Lung (tissue), 12 donors: Measurements from ENCODE around the gene GRHPR. TPM values are rescaled to one million over a fixed set of nuclear protein-coding genes. Genes with fewer than 3 reads are reported as not detected.

Source experiments
- ATAC-seq: fragments of 200-7000 bp; cut with Tn5 transposase; one replicate; pipeline ENCODE4 v1.9.1; 2020; ENCODE audit warnings: moderate number of reproducible peaks; ENCODE audit not compliant: insufficient read depth, low FRiP score
- DNase-seq, 3 donors: peaks; one replicate each; pipeline ENCODE4 v3.0.0-alpha.2; 2013 to 2017
- H3K27ac ChIP-seq, 2 donors: one replicate each; pipeline ENCODE4 v1.5.1; 2013; ENCODE audit warnings: mild to moderate bottlenecking in 2 of 2, moderate library complexity in 2 of 2, control low read depth in 1 of 2, inconsistent platforms in 1 of 2, low read depth in 1 of 2, low read length in 1 of 2
- H3K27me3 ChIP-seq, 3 donors: one replicate each; pipeline ENCODE4 v1.5.1; 2013; ENCODE audit warnings: low read length in 2 of 3; ENCODE audit not compliant: control insufficient read depth in 3 of 3, insufficient read depth in 3 of 3
- H3K36me3 ChIP-seq, 4 donors: one replicate each; pipeline ENCODE4 v1.5.1; 2013; ENCODE audit warnings: low read length in 4 of 4, mild to moderate bottlenecking in 1 of 4, moderate library complexity in 1 of 4; ENCODE audit not compliant: control insufficient read depth in 4 of 4, insufficient read depth in 4 of 4
- H3K4me1 ChIP-seq, 5 donors: one replicate each; pipeline ENCODE4 v1.5.1; 2013; ENCODE audit warnings: low read length in 5 of 5, mild to moderate bottlenecking in 2 of 5, moderate library complexity in 1 of 5; ENCODE audit not compliant: control insufficient read depth in 5 of 5, insufficient read depth in 5 of 5
- H3K4me3 ChIP-seq: one replicate; pipeline ENCODE4 v1.5.1; 2013; ENCODE audit warnings: mild to moderate bottlenecking, control low read depth, moderate library complexity
- H3K9ac ChIP-seq, 2 donors: one replicate each; pipeline ENCODE4 v1.5.1; 2013; ENCODE audit warnings: low read length in 2 of 2, control low read depth in 1 of 2; ENCODE audit not compliant: insufficient read depth in 1 of 2
- H3K9me3 ChIP-seq, 4 donors: one replicate each; pipeline ENCODE4 v1.5.1; 2013; ENCODE audit warnings: low read length in 3 of 4, mild to moderate bottlenecking in 1 of 4, moderate library complexity in 1 of 4; ENCODE audit not compliant: control insufficient read depth in 4 of 4, insufficient read depth in 3 of 4
- CTCF ChIP-seq: IDR thresholded peaks from 2 replicates; pipeline ENCODE4 v1.5.1; 2012; ENCODE audit warnings: mild to moderate bottlenecking; ENCODE audit errors: control extremely low read depth, extremely low read depth
- WGBS, 2 donors: extraction: QIAGEN DNeasy Blood & Tissue Kit; methylation state at CpG; one replicate each; pipeline ENCODE4 v1.1.7; 2013; 5-methylcytosine and 5-hydroxymethylcytosine counted together
- polyA plus RNA-seq, 2 donors: library from polyadenylated mRNA; stranded (reverse); fragments of 200-250 nt; gene quantifications; one replicate each; pipeline ENCODE4 v1.2.1, GENCODE V29; 2013
- total RNA-seq, 2 donors: library from RNA; depleted of rRNA in 1 of 2; stranded (reverse); fragments of >200 nt in 1 of 2; gene quantifications; one replicate each; pipeline ENCODE4 v1.2.1, GENCODE V29; 2014 to 2021
- donor health status: control.
- donor health status: control.
- donor health status: Bipolar disorder and iron deficiency.
- donor health status: healthy.
- donor health status: DM: yes; HTN: yes; CAD: no.

Gene GRHPR
- total and polyA plus RNA-seq, 4 donors, result 55.5 to 98.9 (median 73.5) TPM

- no peaks in the 10 kb centered on the region for H3K9me3 ChIP-seq
- no peaks in the 10 kb centered on the region for H3K27me3 ChIP-seq
- no peak overlapping the region for H3K4me3 ChIP-seq
- ATAC-seq (no peak), DNase-seq (peak in 2 of 3 donors; percentile 22 to 53)
- H3K36me3 ChIP-seq, result peaks cover 0 to 10% (median 1%) of the 10 kb centered on the region in 4 donors
- H3K27ac ChIP-seq, result no peak overlapping the region
- 73 to 83% methylated on average over 1 of the region's 1 CpG for WGBS, 2 donors
- TF ChIP-seq CTCF, result no peak
- peaks cover 0 to 9% (median 4%) of the 10 kb centered on the region in 5 donors for H3K4me1 ChIP-seq
- peak overlapping the region in 1 of 2 donors; percentile 4 for H3K9ac ChIP-seq
These were observed 34.3 kb downstream of the GRHPR start for GRCh38 chr9:37456817-37457216.

- Histone ChIP-seq H3K27ac (no peak overlapping the region), H3K4me3 (no peak overlapping the region), H3K27me3 (no peaks in the 10 kb centered on the region), H3K4me1 (peaks cover 0 to 18% (median 8%) of the 10 kb centered on the region in 5 donors), H3K36me3 (peaks cover 0 to 3% (median 0%) of the 10 kb centered on the region in 4 donors), H3K9ac (peak overlapping the region; percentile 96 to 99), H3K9me3 (no peaks in the 10 kb centered on the region)
- WGBS, 2 donors, result 42 to 73% methylated on average over 3 of the region's 3 CpGs
- ATAC-seq (no peak), DNase-seq (peak in 2 of 3 donors; percentile 11 to 21)
- no peak for TF ChIP-seq CTCF
These were observed 41.5 kb downstream of the GRHPR start for GRCh38 chr9:37464006-37464405.

- DNase-seq (peak; percentile 82 to 87 (median 86)), ATAC-seq (peak; percentile 14)
- Histone ChIP-seq H3K27me3 (no peaks in the 10 kb centered on the region), H3K9me3 (no peaks in the 10 kb centered on the region), H3K9ac (peak overlapping the region; percentile 96 to 99), H3K4me1 (peaks cover 0 to 18% (median 8%) of the 10 kb centered on the region in 5 donors), H3K4me3 (peak overlapping the region; percentile 87), H3K36me3 (peaks cover 0 to 3% (median 0%) of the 10 kb centered on the region in 4 donors), H3K27ac (peak overlapping the region; percentile 95 to 99)
- TF ChIP-seq CTCF, result no peak
- 0% methylated on average over 33 to 47 of the region's 47 CpGs for WGBS, 2 donors
These were observed 42.1 kb downstream of the GRHPR start for GRCh38 chr9:37464426-37465248.
